ENCODE data around the gene MAP3K9. TPM values are rescaled to one million over a fixed set of nuclear protein-coding genes. Genes with fewer than 3 reads are reported as not detected.
"Not testable (repeated sequence)": the region's sequence is repeated elsewhere in the genome, so short reads cannot be mapped to it uniquely, and the experiment has no call there.

The MAP3K9 gene
- total RNA-seq, 2 experiments from 2014 or later, result 5.6 to 6.9 TPM

- no peaks in the 10 kb centered on the region for H3K27me3 Mint-ChIP-seq (ENCODE audit: low read depth)
- intact Hi-C loops (cut with micrococcal nuclease), result loop anchor here (1.0 to 10.0 kb wide), 2 partner anchors 70 to 261 kb away; no protein-coding TSS in a partner anchor
- no peak overlapping the region for H3K4me3 Mint-ChIP-seq
- no peaks in the 10 kb centered on the region for H3K36me3 Mint-ChIP-seq (ENCODE audit: low read depth)
- DNase-seq, result no peak
- H3K9me3 Mint-ChIP-seq, result no peaks in the 10 kb centered on the region
- H3K4me1 Mint-ChIP-seq (ENCODE audit: low read depth), result peaks cover 2% of the 10 kb centered on the region
- CTCF ChIA-PET, result interaction anchor here (0.7 to 6.3 kb wide), 24 partner anchors 8 to 336 kb away, joined by 3 to 51 read pairs (median 4); partner anchors contain the start of gene TTC9
- H3K27ac Mint-ChIP-seq, result no peak overlapping the region
These were observed 95.8 kb downstream of the MAP3K9 start for GRCh38 chr14:70713511-70713916.

- H3K36me3 Mint-ChIP-seq (ENCODE audit: low read depth), result no peaks in the 10 kb centered on the region
- no peak for DNase-seq
- intact Hi-C loops (cut with micrococcal nuclease), result loop anchor here (1.0 to 10.0 kb wide), 2 partner anchors 70 to 262 kb away; no protein-coding TSS in a partner anchor
- H3K4me3 Mint-ChIP-seq, result no peak overlapping the region
- H3K4me1 Mint-ChIP-seq (ENCODE audit: low read depth), result peaks cover 2% of the 10 kb centered on the region
- H3K9me3 Mint-ChIP-seq, result no peaks in the 10 kb centered on the region
- CTCF ChIA-PET, result interaction anchor here (0.7 to 6.3 kb wide), 22 partner anchors 8 to 336 kb away, joined by 3 to 51 read pairs (median 4); partner anchors contain the start of gene TTC9
- H3K27me3 Mint-ChIP-seq (ENCODE audit: low read depth), result no peaks in the 10 kb centered on the region
- no peak overlapping the region for H3K27ac Mint-ChIP-seq
These were observed 96.2 kb downstream of the MAP3K9 start for GRCh38 chr14:70713096-70713495.

DNA sequence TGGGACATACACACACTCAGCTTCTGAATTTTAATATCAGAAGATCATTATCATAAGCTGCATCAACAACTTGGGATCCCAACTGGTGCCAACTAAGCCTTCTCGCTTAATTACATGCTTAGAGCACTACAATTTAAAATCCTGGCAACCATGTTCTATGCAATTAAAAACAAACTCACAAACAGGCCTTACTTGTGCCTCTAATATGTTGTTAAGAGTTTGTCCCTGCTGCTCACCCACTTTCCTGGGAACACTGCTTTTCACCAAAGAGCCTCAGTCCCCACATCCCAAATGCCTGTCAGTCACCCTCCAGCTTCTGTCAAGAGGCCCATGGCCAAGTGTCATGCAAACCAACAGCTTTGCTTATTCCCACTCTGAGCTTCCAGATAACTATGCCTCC, 97.9 kb downstream of the MAP3K9 start:
- no peak overlapping the region for H3K4me3 Mint-ChIP-seq
- no peaks in the 10 kb centered on the region for H3K27me3 Mint-ChIP-seq (ENCODE audit: low read depth)
- CTCF ChIA-PET, result interaction anchor here (1.0 to 6.3 kb wide), 2 partner anchors 9 to 90 kb away, joined by 3 to 51 read pairs; no protein-coding TSS in a partner anchor
- H3K4me1 Mint-ChIP-seq (ENCODE audit: low read depth), result peaks cover 2% of the 10 kb centered on the region
- intact Hi-C loops (cut with micrococcal nuclease), result loop anchor here (10.0 kb wide), 1 partner anchor 263 kb away; no protein-coding TSS in a partner anchor
- no peaks in the 10 kb centered on the region for H3K9me3 Mint-ChIP-seq
- H3K27ac Mint-ChIP-seq, result no peak overlapping the region
- DNase-seq, result no peak
- no peaks in the 10 kb centered on the region for H3K36me3 Mint-ChIP-seq (ENCODE audit: low read depth)

GRCh38 chr14:70709726-70710382, 99.5 kb downstream of the MAP3K9 start:
- Mint-ChIP-seq H3K9me3 (no peaks in the 10 kb centered on the region), H3K4me1 (ENCODE audit: low read depth) (peaks cover 2% of the 10 kb centered on the region), H3K36me3 (ENCODE audit: low read depth) (no peaks in the 10 kb centered on the region), H3K27me3 (ENCODE audit: low read depth) (no peaks in the 10 kb centered on the region), H3K4me3 (no peak overlapping the region), H3K27ac (no peak overlapping the region)
- CTCF ChIA-PET, result interaction anchor here (6.3 kb wide), 1 partner anchor 88 kb away, joined by 51 read pairs; no protein-coding TSS in a partner anchor
- intact Hi-C loops (cut with micrococcal nuclease), result loop anchor here (10.0 kb wide), 1 partner anchor 265 kb away; no protein-coding TSS in a partner anchor
- DNase-seq, result no peak

- DNase-seq, result no peak
- Mint-ChIP-seq H3K9me3 (no peaks in the 10 kb centered on the region), H3K4me3 (no peak overlapping the region), H3K36me3 (ENCODE audit: low read depth) (no peaks in the 10 kb centered on the region), H3K4me1 (ENCODE audit: low read depth) (peaks cover 1% of the 10 kb centered on the region), H3K27me3 (ENCODE audit: low read depth) (no peaks in the 10 kb centered on the region), H3K27ac (no peak overlapping the region)
- intact Hi-C loops (cut with micrococcal nuclease), result no loop called here
- CTCF ChIA-PET, result interaction anchor here (0.9 to 2.0 kb wide), 4 partner anchors 49 to 108 kb away, joined by 3 to 5 read pairs (median 4); no protein-coding TSS in a partner anchor
These were observed 100.4 kb downstream of the MAP3K9 start for GRCh38 chr14:70708717-70709570.

GRCh38 chr14:70707138-70708038, 101.9 kb downstream of the MAP3K9 start:
- peak; percentile 16 for DNase-seq
- CTCF ChIA-PET, result interaction anchor here (0.6 to 2.0 kb wide), 6 partner anchors 14 to 111 kb away, joined by 3 to 5 read pairs (median 4); no protein-coding TSS in a partner anchor

DNA sequence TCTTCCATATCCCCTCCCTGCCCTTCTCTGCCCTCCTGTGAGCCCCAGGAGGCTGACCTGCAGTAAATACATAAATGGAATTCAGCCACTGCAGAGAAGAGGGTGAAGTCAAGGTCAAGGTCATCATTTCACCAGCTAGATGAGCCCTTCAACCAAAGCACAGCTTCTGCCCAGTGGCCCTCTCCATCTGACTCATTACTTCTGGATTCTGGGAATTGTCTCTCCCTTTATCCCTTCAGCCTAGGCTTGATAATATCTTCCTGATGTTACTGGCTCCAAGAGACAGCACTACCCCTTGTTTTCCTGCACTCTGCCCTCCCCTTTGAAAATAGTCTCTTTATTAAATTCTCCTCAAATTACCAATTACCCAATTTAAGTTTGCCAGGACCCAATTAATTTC, 103.1 kb downstream of the MAP3K9 start:
- intact Hi-C loops (cut with micrococcal nuclease), result no loop called here
- no peak for DNase-seq
- Mint-ChIP-seq H3K4me3 (no peak overlapping the region), H3K27ac (peak overlapping the region; percentile 17), H3K27me3 (ENCODE audit: low read depth) (no peaks in the 10 kb centered on the region), H3K9me3 (no peaks in the 10 kb centered on the region), H3K4me1 (ENCODE audit: low read depth) (no peaks in the 10 kb centered on the region), H3K36me3 (ENCODE audit: low read depth) (no peaks in the 10 kb centered on the region)
- CTCF ChIA-PET, result interaction anchor here (1.7 kb wide), 1 partner anchor 85 kb away, joined by 4 read pairs; no protein-coding TSS in a partner anchor

More at GRCh38 chr14:70707138-70708038, 101.9 kb downstream of the MAP3K9 start:
- Mint-ChIP-seq H3K4me1 (ENCODE audit: low read depth) (no peaks in the 10 kb centered on the region), H3K27me3 (ENCODE audit: low read depth) (no peaks in the 10 kb centered on the region), H3K27ac (no peak overlapping the region), H3K4me3 (no peak overlapping the region), H3K9me3 (no peaks in the 10 kb centered on the region), H3K36me3 (ENCODE audit: low read depth) (no peaks in the 10 kb centered on the region)
- intact Hi-C loops (cut with micrococcal nuclease), result no loop called here

GRCh38 chr14:70704960-70705359, 104.4 kb downstream of the MAP3K9 start:
- Mint-ChIP-seq H3K27ac (no peak overlapping the region), H3K4me1 (ENCODE audit: low read depth) (no peaks in the 10 kb centered on the region), H3K9me3 (no peaks in the 10 kb centered on the region), H3K36me3 (ENCODE audit: low read depth) (no peaks in the 10 kb centered on the region), H3K27me3 (ENCODE audit: low read depth) (no peaks in the 10 kb centered on the region), H3K4me3 (no peak overlapping the region)
- DNase-seq, result no peak
- intact Hi-C loops (cut with micrococcal nuclease), result no loop called here
- CTCF ChIA-PET, result interaction anchor here (1.1 to 1.7 kb wide), 2 partner anchors 9 to 84 kb away, joined by 3 to 4 read pairs; no protein-coding TSS in a partner anchor

GRCh38 chr14:70703621-70704168, 105.6 kb downstream of the MAP3K9 start:
- H3K4me3 Mint-ChIP-seq; H3K4me1 Mint-ChIP-seq (ENCODE audit: low read depth); H3K36me3 Mint-ChIP-seq (ENCODE audit: low read depth); H3K9me3 Mint-ChIP-seq; DNase-seq; H3K27me3 Mint-ChIP-seq (ENCODE audit: low read depth); H3K27ac Mint-ChIP-seq; intact Hi-C loops (cut with micrococcal nuclease): not testable (repeated sequence)
- CTCF ChIA-PET, result interaction anchor here (0.6 to 2.4 kb wide), 4 partner anchors 9 to 276 kb away, joined by 3 to 7 read pairs (median 4); no protein-coding TSS in a partner anchor

GRCh38 chr14:70702161-70702560, 107.2 kb downstream of the MAP3K9 start:
- no peak for DNase-seq
- Mint-ChIP-seq H3K4me1 (ENCODE audit: low read depth) (no peaks in the 10 kb centered on the region), H3K9me3 (no peaks in the 10 kb centered on the region), H3K27me3 (ENCODE audit: low read depth) (no peaks in the 10 kb centered on the region), H3K36me3 (ENCODE audit: low read depth) (no peaks in the 10 kb centered on the region), H3K27ac (no peak overlapping the region), H3K4me3 (no peak overlapping the region)
- intact Hi-C loops (cut with micrococcal nuclease), result no loop called here
- CTCF ChIA-PET, result interaction anchor here (1.3 to 2.4 kb wide), 2 partner anchors 9 to 11 kb away, joined by 3 to 7 read pairs; no protein-coding TSS in a partner anchor

GRCh38 chr14:70701610-70702009, 107.7 kb downstream of the MAP3K9 start:
- DNase-seq, result no peak
- intact Hi-C loops (cut with micrococcal nuclease), result no loop called here
- Mint-ChIP-seq H3K4me3 (no peak overlapping the region), H3K4me1 (ENCODE audit: low read depth) (no peaks in the 10 kb centered on the region), H3K36me3 (ENCODE audit: low read depth) (no peaks in the 10 kb centered on the region), H3K9me3 (no peaks in the 10 kb centered on the region), H3K27me3 (ENCODE audit: low read depth) (no peaks in the 10 kb centered on the region), H3K27ac (no peak overlapping the region)
- CTCF ChIA-PET, result interaction anchor here (1.1 to 2.4 kb wide), 3 partner anchors 10 to 55 kb away, joined by 3 to 7 read pairs (median 3); no protein-coding TSS in a partner anchor

All from activated naive CD4-positive, alpha-beta T cell treated with anti-CD3 and anti-CD28 coated beads for 36 hours (primary cell).